Activated T-helper 9 cell treated with anti-CD3 and anti-CD28 coated beads, Interleukin-2, amount 50 U/mL, for 16 hours (primary cell): Measurements from ENCODE around the gene COL16A1.

Experiments
- DNase-seq: peaks from one replicate; pipeline ENCODE4 v3.0.0-alpha.2; 2020; ENCODE audit warnings: low read depth

The COL16A1 gene

GRCh38 chr1:31703431-31704270 lies at the start of gene COL16A1:
Gene COL16A1, minus strand, starts transcription at chr1:31704017. Its CDS starts 1,824 bp downstream, at chr1:31702193.
- no peak for DNase-seq

- no peak for DNase-seq
Observed at GRCh38 chr1:31752952-31753475, 49.2 kb upstream of the COL16A1 start.

GRCh38 chr1:31752258-31752657 lies 48.4 kb upstream of the COL16A1 start:
- DNase-seq, result no peak

- no peak for DNase-seq
Observed at GRCh38 chr1:31751822-31752241, 48.0 kb upstream of the COL16A1 start.

- DNase-seq, result no peak
Observed at GRCh38 chr1:31750858-31751510, 47.2 kb upstream of the COL16A1 start.

GRCh38 chr1:31749785-31750735 lies 46.2 kb upstream of the COL16A1 start:
- no peak for DNase-seq

GRCh38 chr1:31748365-31748764 lies 44.5 kb upstream of the COL16A1 start:
- no peak for DNase-seq

GRCh38 chr1:31747304-31747703 lies 43.5 kb upstream of the COL16A1 start:
- DNase-seq, result no peak

- no peak for DNase-seq
Observed at GRCh38 chr1:31746687-31747086, 42.9 kb upstream of the COL16A1 start.

GRCh38 chr1:31745946-31746670 lies 42.3 kb upstream of the COL16A1 start:
- no peak for DNase-seq

GRCh38 chr1:31745096-31745945 lies 41.5 kb upstream of the COL16A1 start:
- peak; percentile 30 for DNase-seq

- DNase-seq, result no peak
Observed at GRCh38 chr1:31744165-31744888, 40.5 kb upstream of the COL16A1 start.

- DNase-seq, result no peak
Observed at GRCh38 chr1:31742462-31743212, 38.8 kb upstream of the COL16A1 start.

GRCh38 chr1:31739346-31739745 lies 35.5 kb upstream of the COL16A1 start:
- DNase-seq, result peak; percentile 20

- peak; percentile 32 for DNase-seq
Observed at GRCh38 chr1:31736675-31737074, 32.9 kb upstream of the COL16A1 start.

- no peak for DNase-seq
Observed at GRCh38 chr1:31735571-31735970, 31.8 kb upstream of the COL16A1 start.

GRCh38 chr1:31734582-31735107 lies 30.8 kb upstream of the COL16A1 start:
- DNase-seq, result no peak

GRCh38 chr1:31733389-31734219 lies 29.8 kb upstream of the COL16A1 start:
- DNase-seq, result no peak
